Upper lobe of left lung (tissue), 6 donors: ENCODE results near the gene ATP6V1B1. TPM values are rescaled to one million over a fixed set of nuclear protein-coding genes. Genes with fewer than 3 reads are reported as not detected.

Source experiments
- ATAC-seq, 2 donors: fragments of 200-7000 bp; cut with Tn5 transposase; one replicate each; pipeline ENCODE4 v1.9.1; 2022; ENCODE audit warnings: mild to moderate bottlenecking in 2 of 2, moderate library complexity in 2 of 2; ENCODE audit not compliant: low FRiP score in 2 of 2
- DNase-seq, 2 donors: peaks; one replicate each; pipeline ENCODE4 v3.0.0-alpha.2; 2019 to 2020
- H3K27ac ChIP-seq, 4 donors: fragments of 200-600 bp; sonication (generic); one replicate each; pipeline ENCODE4 v1.5.1; 2016 to 2019
- H3K27me3 ChIP-seq, 4 donors: fragments of 200-600 bp; sonication (generic); one replicate each; pipeline ENCODE4 v1.5.1; 2017 to 2019
- H3K36me3 ChIP-seq, 4 donors: fragments of 200-600 bp; sonication (generic); one replicate each; pipeline ENCODE4 v1.5.1; 2016 to 2019
- H3K4me1 ChIP-seq, 4 donors: fragments of 200-600 bp; sonication (generic); one replicate each; pipeline ENCODE4 v1.5.1; 2018 to 2019
- H3K4me3 ChIP-seq, 4 donors: fragments of 200-600 bp; sonication (generic); one replicate each; pipeline ENCODE4 v1.5.1; 2017 to 2019; ENCODE audit warnings: mild to moderate bottlenecking in 2 of 4, moderate library complexity in 1 of 4
- H3K9me3 ChIP-seq, 4 donors: fragments of 200-600 bp; sonication (generic); one replicate each; pipeline ENCODE4 v1.5.1; 2018 to 2019
- EP300 ChIP-seq, 4 donors: sonication (generic); formaldehyde crosslinking; IDR thresholded peaks; one replicate each; pipeline ENCODE4 v1.5.1; 2017; ENCODE audit warnings: antibody characterized with exemption in 4 of 4, control low read depth in 2 of 4
- POLR2A ChIP-seq, 4 donors: fragments of 450-650 bp; IDR thresholded peaks; one replicate each; pipeline ENCODE4 v1.5.1; 2016 to 2017; ENCODE audit warnings: antibody characterized with exemption in 4 of 4, mild to moderate bottlenecking in 2 of 4
- POLR2AphosphoS5 ChIP-seq, 2 donors: sonication (generic); formaldehyde crosslinking; IDR thresholded peaks; one replicate each; pipeline ENCODE4 v1.5.1; 2017; ENCODE audit warnings: antibody characterized with exemption in 2 of 2
- WGBS, 2 donors: methylation state at CpG; one replicate each; pipeline ENCODE4 v1.1.5; 2017 to 2018; 5-methylcytosine and 5-hydroxymethylcytosine counted together
- total RNA-seq, 6 donors: library from RNA; depleted of rRNA in 4 of 6; stranded (reverse); fragments of >200 nt in 4 of 6; gene quantifications; one replicate each; pipeline versions ENCODE4 v1.1.0 to v1.2.1, GENCODE V29; 2016 to 2021
- TF ChIP-seq, protein P1 (sequence below), 6 experiments: fragments of 450-650 bp in 4 of 6; fragments of 200-600 bp in 2 of 6; sonication (generic) in 2 of 6; IDR thresholded peaks; one replicate each; pipeline ENCODE4 v1.5.1; 2016 to 2019; ENCODE audit warnings: antibody characterized with exemption in 6 of 6
- donor health status: DM: no; HTN: no; CAD: no; lungs with moderate emphysema.
- donor health status: DM: no; HTN: yes; CAD: no; lungs with severe emphysema.

ATP6V1B1 gene
- total RNA-seq, 6 donors from 2014 or later, result 1.6 to 23.0 (median 3.2) TPM; not detected in 1

DNA sequence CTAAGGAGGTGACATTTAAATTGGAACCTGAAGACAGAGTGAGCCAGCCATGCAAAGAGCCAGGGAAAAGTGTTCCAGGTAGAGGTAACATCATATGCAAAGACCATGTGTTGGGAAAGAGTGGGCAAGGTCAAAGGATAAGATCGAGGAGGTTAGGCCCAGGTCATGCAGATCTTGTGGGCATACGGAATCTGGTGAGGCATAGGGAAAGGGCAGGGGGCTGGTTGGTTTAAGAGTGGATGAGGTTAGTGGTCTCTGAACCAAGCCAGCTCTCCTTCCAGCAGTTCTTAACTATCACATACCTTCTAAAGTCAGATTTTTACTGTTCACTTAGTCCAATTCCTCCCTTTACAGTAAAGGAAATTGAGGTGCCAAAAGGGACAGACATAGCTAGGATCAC is 45.7 kb downstream of the ATP6V1B1 start:
- Histone ChIP-seq H3K27me3 (no peaks in the 10 kb centered on the region), H3K27ac (no peak overlapping the region), H3K9me3 (no peaks in the 10 kb centered on the region), H3K4me3 (no peak overlapping the region), H3K4me1 (peaks cover 17 to 35% (median 21%) of the 10 kb centered on the region in 4 donors), H3K36me3 (peaks cover 0 to 13% (median 12%) of the 10 kb centered on the region in 4 donors)
- WGBS, 2 donors, result 79 to 84% methylated on average over 2 of the region's 2 CpGs
- DNase-seq (peak in 1 of 2 donors; percentile 9), ATAC-seq (no peak)
- TF ChIP-seq POLR2A (IDR thresholded peaks at IDR 0.05) (no peak), POLR2AphosphoS5 (IDR thresholded peaks at IDR 0.05) (no peak), EP300 (IDR thresholded peaks at IDR 0.05) (no peak)
- TF ChIP-seq, protein P1, sequence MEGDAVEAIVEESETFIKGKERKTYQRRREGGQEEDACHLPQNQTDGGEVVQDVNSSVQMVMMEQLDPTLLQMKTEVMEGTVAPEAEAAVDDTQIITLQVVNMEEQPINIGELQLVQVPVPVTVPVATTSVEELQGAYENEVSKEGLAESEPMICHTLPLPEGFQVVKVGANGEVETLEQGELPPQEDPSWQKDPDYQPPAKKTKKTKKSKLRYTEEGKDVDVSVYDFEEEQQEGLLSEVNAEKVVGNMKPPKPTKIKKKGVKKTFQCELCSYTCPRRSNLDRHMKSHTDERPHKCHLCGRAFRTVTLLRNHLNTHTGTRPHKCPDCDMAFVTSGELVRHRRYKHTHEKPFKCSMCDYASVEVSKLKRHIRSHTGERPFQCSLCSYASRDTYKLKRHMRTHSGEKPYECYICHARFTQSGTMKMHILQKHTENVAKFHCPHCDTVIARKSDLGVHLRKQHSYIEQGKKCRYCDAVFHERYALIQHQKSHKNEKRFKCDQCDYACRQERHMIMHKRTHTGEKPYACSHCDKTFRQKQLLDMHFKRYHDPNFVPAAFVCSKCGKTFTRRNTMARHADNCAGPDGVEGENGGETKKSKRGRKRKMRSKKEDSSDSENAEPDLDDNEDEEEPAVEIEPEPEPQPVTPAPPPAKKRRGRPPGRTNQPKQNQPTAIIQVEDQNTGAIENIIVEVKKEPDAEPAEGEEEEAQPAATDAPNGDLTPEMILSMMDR (IDR thresholded peaks at IDR 0.05), result no peak

DNA sequence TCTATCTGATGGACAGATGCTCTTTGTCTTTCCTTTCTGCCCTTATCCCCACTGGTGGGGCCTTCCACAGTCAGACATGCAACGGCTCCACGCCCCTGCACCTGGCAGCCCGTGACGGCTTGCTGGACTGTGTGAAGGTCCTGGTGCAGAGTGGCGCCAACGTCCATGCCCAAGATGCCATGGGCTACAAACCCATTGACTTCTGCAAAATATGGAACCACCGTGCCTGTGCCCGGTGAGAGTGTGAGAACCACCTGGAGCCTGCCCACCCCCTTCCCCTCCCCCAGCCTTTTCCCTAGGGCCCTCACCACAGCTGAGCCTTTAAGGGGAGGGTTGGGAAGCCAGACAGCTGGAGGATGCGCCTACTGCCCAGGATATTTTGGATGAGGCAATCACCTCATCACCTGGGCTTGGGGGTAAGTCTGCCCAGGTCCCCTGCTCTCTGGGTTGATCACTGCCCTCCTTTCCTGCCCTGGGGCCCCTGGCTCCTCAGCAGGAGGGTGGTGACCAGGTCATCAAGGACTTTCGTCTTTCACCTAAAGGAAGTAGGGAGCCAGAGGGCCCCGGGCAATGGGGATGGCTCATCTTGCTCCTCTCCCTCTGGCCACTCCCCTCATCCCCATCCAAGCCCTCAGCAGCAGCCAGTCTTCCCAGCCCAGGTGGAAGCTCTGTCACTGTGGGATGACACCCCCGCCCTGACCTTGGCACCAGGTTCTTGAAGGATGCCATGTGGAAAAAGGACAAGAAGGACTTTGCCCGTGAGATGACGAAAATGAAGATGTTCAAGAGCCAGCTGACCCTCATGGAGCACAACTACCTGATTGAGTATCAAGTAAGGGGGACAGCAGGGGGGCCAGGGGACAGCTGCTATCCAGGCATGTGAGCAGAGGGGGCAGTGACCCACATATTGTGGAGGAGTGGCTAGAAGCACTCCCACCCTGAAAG is 46.4 kb downstream of the ATP6V1B1 start:
- Histone ChIP-seq H3K36me3 (peaks cover 0 to 20% (median 19%) of the 10 kb centered on the region in 4 donors), H3K9me3 (no peaks in the 10 kb centered on the region), H3K4me3 (no peak overlapping the region), H3K27ac (no peak overlapping the region), H3K27me3 (no peaks in the 10 kb centered on the region), H3K4me1 (peaks cover 15 to 30% (median 17%) of the 10 kb centered on the region in 4 donors)
- TF ChIP-seq POLR2A (IDR thresholded peaks at IDR 0.05) (no peak), EP300 (IDR thresholded peaks at IDR 0.05) (no peak), POLR2AphosphoS5 (IDR thresholded peaks at IDR 0.05) (no peak)
- TF ChIP-seq, protein P1 (IDR thresholded peaks at IDR 0.05), result no peak
- no peak for ATAC-seq
- 90 to 93% methylated on average over 6 to 14 of the region's 14 CpGs for WGBS, 2 donors
- DNase-seq, result peak; percentile 16 to 58

DNA sequence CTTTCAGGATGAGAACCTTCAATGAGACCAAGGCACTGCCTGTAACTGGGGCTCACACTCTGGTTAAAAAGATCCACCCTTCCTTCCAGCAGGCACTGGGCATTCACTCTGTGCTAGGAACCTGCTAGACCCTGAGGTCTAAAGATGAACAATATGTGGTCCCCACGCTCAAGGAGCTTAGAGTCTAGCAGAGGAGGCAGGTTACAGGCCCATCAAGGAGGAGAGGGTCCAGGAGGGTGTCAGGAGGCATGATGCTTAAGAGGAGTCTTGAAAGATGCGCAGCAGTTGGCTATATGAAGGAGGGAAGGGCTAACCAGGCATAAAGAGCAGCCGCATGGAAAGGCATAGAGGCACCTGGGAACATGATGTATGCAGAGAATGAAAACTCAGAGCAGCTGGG is 47.3 kb downstream of the ATP6V1B1 start:
- no peak overlapping the region for H3K4me3 ChIP-seq
- peaks cover 0 to 28% (median 26%) of the 10 kb centered on the region in 4 donors for H3K36me3 ChIP-seq
- TF ChIP-seq POLR2A (IDR thresholded peaks at IDR 0.05), result no peak
- TF ChIP-seq, protein P1 (IDR thresholded peaks at IDR 0.05), result no peak
- TF ChIP-seq POLR2AphosphoS5 (IDR thresholded peaks at IDR 0.05), result no peak
- no peak for TF ChIP-seq EP300 (IDR thresholded peaks at IDR 0.05)
- H3K27me3 ChIP-seq, result no peaks in the 10 kb centered on the region
- no peak for DNase-seq
- ATAC-seq, result no peak
- WGBS, 2 donors, result 96 to 100% methylated on average over 3 of the region's 3 CpGs
- H3K27ac ChIP-seq, result no peak overlapping the region
- H3K9me3 ChIP-seq, result no peaks in the 10 kb centered on the region
- peaks cover 10 to 25% (median 11%) of the 10 kb centered on the region in 4 donors for H3K4me1 ChIP-seq

DNA sequence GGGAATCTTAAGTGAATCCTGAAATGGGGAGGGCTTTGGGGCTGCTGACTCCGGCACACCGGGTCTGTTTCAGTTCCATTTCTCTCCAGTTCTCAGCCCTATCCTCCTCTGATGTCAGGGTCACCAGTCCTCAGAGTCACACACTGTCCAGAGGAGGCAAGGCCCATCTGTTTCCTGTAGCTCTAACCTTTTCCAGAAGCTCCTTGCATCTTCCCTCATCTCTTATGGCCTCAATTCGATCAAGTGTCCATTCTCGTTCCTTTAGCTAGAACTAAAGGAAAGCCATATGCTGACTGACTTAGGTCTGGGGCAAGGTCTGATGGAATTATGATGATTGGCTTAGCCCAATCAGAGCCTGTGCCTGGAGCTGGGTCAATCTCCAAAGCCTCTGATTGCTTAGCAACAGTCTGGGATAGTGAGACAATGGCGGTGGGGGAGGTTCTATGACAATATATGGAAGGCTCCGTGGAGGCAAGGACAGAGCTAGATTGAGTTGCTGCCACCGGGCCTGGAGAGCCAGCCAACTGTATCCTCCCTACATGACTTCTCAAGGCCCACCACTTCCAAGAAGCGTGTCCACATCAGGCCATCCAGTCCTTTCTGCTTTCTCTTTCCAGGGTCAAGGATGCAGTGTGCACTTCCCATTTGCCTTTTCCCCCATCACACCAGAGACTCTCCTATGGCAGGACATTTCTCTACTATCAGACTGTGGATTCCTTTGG is 48.0 kb downstream of the ATP6V1B1 start:
- H3K36me3 ChIP-seq, result peaks cover under 1 to 35% (median 33%) of the 10 kb centered on the region in 4 donors
- no peak overlapping the region for H3K27ac ChIP-seq
- H3K27me3 ChIP-seq, result no peaks in the 10 kb centered on the region
- peaks cover 4 to 18% (median 6%) of the 10 kb centered on the region in 4 donors for H3K4me1 ChIP-seq
- H3K9me3 ChIP-seq, result no peaks in the 10 kb centered on the region
- no peak overlapping the region for H3K4me3 ChIP-seq
- no peak for ATAC-seq
- DNase-seq, result peak in 1 of 2 donors; percentile 10
- TF ChIP-seq POLR2A (IDR thresholded peaks at IDR 0.05) (no peak), EP300 (IDR thresholded peaks at IDR 0.05) (no peak), POLR2AphosphoS5 (IDR thresholded peaks at IDR 0.05) (no peak)
- TF ChIP-seq, protein P1 (IDR thresholded peaks at IDR 0.05), result no peak
- WGBS, 2 donors, result 92 to 99% methylated on average over 7 to 8 of the region's 8 CpGs
